ENCODE data around the gene CST1.
"Not testable (repeated sequence)": the region's sequence is repeated elsewhere in the genome, so short reads cannot be mapped to it uniquely, and the experiment has no call there.

The CST1 gene

DNA sequence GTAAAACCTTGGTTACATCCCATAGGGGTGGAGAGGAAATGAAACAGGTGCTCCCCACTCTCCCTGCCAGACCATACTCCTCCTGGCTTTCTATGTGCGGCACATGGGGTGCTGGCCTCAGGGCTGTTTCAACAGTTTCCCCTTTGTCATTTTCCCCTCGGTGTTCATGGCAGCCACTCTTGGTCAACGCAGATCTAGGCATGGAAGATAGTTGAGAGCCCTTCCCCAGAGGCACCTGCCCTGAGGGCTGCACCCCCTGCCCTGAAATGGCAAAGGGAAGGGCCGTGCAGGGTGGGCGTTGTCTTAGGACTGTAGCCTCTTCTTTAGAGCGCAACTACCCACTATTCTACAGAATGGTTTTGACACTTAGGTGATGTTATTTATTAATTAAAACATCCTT lies 4.4 kb downstream of the CST1 start:
- DNase-seq (ENCODE audit: insufficient read length, low spot score) (no peak), FAIRE-seq (no peak)
- TF ChIP-seq POLR2A (IDR thresholded peaks at IDR 0.05; ENCODE audit: low read depth, low read length), result no peak

DNA sequence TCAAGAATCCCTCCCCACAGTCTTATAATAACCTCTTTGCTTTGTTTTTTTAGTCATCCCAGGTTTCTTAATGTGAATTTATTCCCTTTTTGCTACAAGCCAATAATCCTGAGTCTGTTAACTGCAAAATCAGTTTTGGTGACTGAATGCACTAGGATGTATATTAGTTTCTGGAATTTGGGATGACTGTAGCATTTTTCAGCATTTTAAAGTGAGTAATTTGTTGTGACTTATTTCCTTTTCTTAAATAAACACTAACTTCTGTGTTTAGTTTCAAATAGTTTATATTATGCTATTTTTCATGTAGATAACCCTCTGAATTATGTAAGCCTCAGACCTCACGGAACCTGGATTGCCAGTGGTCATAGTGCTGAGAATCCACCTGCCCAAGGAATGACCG lies 5.5 kb downstream of the CST1 start:
- TF ChIP-seq POLR2A (IDR thresholded peaks at IDR 0.05; ENCODE audit: low read depth, low read length), result no peak
- DNase-seq (ENCODE audit: insufficient read length, low spot score), result no peak
- no peak for FAIRE-seq

DNA sequence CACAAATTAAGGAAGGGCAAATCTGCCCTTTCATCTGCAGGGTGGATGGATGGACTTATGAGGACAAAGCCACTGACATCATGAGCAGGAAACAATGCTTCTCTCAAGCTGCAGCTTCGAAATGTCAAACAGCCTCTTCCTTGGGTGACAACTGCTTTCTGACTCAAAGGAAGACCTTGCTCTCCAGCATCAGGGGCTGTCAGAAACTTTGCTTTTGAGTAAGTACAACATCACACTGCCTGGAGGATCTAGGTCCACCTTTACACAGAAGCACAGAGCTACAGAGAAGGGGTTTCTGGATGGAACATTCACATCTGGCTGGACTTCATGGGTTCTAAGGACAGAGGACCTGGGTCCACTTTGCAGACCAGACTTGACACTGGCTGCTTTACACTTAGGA lies 5.9 kb downstream of the CST1 start:
- DNase-seq (ENCODE audit: insufficient read length, low spot score), result no peak
- TF ChIP-seq POLR2A (IDR thresholded peaks at IDR 0.05; ENCODE audit: low read depth, low read length), result no peak
- no peak for FAIRE-seq

DNA sequence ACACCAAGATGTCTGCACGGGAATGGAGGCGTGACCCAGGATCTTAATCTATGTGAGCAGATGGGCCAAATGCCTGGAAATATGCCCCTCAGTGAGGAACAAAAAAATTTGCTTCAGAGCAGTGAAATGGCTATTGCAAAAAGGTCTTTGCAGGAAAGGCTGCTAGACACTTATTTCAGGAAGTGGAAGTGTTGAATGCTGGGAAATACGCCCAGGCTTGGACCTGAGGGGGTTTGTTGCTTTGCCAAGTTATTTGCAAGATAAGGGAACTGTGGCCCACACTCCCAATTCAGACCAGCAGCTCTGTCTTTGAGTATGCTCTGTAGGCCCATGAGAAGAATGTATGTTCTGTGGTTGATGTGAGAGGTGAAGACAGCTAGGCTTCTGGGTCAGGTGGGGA lies 15.3 kb downstream of the CST1 start:
- FAIRE-seq; DNase-seq (ENCODE audit: insufficient read length, low spot score): not testable (repeated sequence)

DNA sequence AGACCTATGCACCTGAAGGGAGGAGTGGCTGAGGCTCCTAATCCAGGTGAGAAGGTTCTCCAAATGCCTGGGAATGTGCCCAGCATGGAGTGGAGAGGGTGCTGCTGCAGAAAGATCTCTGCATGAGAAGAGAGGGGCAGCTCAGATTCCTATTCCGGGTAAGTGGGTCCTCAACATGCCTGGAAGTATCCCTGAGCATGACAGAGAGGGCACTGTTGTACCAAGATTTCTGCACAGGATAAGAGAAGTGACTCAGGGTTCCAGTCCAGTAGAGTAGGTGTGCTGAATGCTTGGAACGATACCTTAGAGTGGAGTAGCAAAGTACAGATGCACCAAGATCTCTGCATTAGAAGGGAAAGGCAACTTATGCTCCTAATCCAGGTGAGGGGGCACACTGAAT lies 15.8 kb downstream of the CST1 start:
- not testable (repeated sequence) for FAIRE-seq; DNase-seq (ENCODE audit: insufficient read length, low spot score)

DNA sequence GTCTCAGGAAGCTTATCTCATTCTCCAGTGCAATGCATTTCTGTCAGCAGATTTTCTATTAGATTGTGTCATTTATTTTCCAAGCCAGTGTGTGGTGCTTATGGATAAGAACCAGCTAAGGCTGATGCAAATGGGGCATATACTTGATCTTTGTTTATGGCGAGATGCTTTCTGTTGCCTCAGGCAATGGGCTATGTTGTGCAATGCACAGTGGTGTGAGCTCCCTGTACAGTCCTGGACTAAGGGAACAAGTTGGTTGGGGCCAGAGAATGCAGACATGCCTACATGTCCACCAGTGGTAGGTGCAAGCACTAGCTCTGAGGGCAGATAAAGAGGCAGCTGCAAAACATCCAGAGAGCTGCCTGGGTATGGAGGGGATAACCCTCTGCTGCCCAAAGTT lies 16.3 kb downstream of the CST1 start:
- FAIRE-seq, result not testable (repeated sequence)

DNA sequence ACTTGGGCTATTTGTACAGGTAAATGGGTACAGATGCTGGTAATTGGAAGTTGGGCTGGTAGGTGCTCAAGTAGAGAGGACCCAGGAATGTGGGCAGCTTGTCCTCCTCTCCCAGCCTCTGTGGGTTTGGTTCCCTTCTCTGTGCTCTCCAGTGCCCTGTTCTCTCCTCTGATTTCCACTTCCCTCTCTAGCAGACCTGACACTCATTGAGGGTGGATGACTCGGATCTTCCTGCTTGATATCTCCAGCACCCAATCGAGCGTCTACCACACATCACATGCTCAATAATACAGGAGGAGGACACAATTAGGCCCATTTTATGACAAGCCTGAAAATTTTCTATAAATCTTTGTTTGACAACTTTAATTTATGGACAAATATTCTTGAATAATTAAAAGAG lies 23.7 kb downstream of the CST1 start:
- FAIRE-seq, result no peak

More for the DNA sequence above, 16.3 kb downstream of the CST1 start:
- not testable (repeated sequence) for DNase-seq (ENCODE audit: insufficient read length, low spot score)

DNA sequence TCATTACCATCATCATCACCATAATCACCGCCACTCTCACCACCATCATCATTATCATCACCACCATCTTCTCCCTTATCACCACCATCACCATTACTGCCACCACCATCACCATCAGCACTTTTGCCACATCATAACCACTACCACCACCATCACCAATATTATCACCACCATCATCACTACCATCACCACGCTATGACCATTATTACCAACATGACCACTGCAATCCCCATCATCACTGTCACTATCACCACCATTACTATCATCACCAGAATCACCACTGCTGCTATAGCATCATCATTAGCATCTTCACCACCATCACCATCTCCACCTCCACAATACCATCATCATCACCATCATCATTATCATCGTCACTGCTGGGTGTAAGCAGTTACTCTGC lies 25.6 kb downstream of the CST1 start:
- no peak for DNase-seq (ENCODE audit: insufficient read length, low spot score)
- TF ChIP-seq POLR2A (IDR thresholded peaks at IDR 0.05; ENCODE audit: low read depth, low read length), result no peak
- FAIRE-seq, result no peak

More for the DNA sequence above, 23.7 kb downstream of the CST1 start:
- TF ChIP-seq POLR2A (IDR thresholded peaks at IDR 0.05; ENCODE audit: low read depth, low read length), result no peak
- DNase-seq (ENCODE audit: insufficient read length, low spot score), result no peak

DNA sequence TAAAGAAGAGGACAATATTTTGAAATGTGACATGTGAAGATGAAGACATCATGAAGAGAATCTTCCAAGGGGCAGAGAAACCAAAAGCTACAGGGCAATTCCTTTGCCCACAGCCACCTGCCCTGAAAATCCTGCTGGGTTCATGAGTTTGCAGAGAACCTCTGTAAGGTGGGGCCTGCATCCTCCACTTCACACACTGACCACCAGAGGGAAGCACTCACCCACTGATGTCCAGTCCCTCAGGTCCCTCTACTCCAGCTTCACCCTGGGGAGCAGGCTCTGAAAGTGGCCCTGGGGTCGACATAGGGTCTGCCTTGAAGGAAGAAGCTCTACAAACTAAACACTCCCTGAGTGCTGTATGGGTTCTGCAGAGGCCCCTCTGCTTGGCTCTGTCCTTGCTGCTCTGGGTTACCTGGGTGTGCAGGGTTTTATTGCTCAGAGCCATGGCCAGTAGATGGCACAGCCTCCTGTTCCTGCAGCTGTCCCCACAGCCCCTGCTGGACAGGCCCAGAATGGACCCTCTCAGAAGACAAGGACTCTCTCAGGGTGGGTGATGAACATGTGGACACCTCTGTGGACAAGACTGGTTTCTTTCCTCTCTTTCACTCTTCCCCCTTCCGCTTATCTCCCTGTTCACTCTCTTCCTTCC lies 27.0 kb downstream of the CST1 start:
- not testable (repeated sequence) for FAIRE-seq; DNase-seq (ENCODE audit: insufficient read length, low spot score)

DNA sequence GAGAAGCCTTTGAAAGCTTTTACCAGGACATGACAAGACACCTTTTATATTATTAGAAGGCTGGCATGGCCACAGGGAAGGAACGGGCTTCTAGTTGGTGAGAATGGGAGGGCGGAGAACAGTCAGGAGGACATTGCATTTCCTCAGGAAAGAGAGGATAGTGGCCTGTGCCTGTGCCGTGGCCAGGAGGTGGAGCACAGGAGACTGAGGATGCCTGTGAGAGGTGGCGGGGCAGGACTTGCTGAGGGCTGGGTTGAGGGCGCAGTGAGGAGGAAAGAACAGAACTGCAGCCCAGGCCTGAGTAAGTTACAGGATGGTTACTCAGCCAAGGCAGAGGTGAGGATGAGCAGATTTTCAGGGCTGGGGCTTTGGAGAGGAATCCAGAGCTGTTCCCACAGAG lies 27.9 kb downstream of the CST1 start:
- DNase-seq (ENCODE audit: insufficient read length, low spot score); FAIRE-seq: not testable (repeated sequence)

DNA sequence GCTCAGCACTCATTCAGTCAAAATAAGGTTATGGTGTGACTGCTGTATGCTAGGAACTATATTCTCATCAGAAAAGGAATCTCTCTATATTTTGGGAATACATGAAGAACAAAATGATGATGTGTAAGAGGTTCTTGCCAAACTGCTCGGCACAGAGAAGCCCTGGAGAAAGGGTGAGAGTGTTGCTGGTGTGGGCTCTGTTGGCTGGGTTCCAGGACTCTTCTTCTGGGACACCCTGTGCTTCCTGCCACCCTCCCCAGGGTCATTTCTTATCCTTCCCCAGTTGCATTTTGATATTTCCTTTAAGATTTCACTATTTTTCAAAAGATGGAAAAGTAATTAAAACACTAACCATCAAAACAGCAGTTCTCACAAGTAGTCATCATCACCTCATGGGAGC lies 28.8 kb downstream of the CST1 start:
- FAIRE-seq (no peak), DNase-seq (ENCODE audit: insufficient read length, low spot score) (no peak)
- TF ChIP-seq POLR2A (IDR thresholded peaks at IDR 0.05; ENCODE audit: low read depth, low read length), result no peak

DNA sequence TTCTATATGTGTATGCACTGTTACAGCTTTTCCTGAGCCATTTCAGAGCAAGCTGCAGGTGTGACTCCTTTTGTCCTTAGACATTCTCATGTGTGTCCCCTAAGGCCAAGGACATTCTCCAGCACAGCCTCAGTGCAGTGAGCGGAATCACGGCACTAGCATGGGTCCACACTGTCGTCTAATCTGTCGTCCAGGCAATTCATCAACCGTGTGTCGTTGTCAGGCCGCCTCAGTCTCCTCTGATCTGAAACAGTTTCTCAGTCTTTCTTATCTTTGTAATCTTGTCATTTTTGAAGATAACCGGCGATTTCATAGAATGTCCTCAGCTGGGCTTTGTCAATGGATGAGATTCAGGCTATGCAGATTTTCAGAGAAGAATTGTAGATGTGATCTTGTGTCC lies 31.4 kb downstream of the CST1 start:
- not testable (repeated sequence) for FAIRE-seq; DNase-seq (ENCODE audit: insufficient read length, low spot score)

DNA sequence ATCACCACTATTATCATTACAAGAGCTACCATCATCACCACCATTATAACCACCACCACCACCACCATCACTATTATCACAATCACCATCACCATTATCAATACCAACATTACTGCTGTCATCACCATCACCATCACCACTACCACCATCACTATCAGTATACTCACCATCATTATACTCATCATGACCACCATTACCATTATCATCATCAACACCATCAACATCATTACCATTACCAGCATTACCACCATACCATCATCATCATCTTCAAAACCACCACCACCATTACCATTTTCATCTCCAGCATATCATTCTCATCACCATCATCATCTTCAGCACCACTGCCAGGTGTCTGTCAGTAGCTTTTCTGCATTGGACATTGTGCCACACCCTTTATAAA lies 39.0 kb downstream of the CST1 start:
- DNase-seq (ENCODE audit: insufficient read length, low spot score); FAIRE-seq: not testable (repeated sequence)

DNA sequence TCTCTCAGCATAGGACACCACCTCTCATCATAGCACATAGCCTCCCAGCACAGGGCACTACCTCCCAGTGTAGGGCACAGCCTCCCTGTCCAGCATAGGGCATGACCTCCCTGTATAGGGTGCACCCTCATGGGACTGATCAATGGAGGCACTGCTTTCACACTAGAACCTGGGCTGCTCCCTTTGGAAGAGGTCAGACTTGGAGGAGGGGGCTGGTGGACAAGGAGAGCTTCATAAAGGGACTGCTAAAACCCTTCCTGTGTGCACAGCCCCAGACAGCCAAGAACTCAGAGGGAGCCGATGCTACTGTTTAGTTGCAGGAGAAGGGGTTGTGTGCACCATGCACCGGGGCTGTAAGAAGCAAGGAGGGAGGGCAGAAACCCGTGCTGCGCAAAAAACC lies 40.0 kb downstream of the CST1 start:
- FAIRE-seq (no peak), DNase-seq (ENCODE audit: insufficient read length, low spot score) (no peak)
- no peak for TF ChIP-seq POLR2A (IDR thresholded peaks at IDR 0.05; ENCODE audit: low read depth, low read length)

DNA sequence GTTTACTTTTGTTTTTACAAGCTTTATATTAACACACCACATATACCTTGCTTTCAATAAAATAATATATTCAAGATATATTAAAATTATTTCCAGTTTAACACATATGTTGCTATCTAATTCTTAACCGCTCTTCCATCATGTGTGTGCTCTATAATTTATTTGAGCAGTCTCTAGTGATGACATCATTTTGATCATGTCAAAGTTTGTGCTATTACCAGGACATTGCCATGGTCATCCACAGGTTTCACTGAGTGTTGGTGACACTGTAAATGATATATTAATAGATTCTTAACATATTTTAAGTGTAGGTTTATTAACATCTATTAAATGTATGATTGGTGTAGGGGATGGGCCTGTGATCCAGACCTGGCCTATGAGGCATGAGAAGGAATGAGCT lies 44.8 kb downstream of the CST1 start:
- no peak for TF ChIP-seq POLR2A (IDR thresholded peaks at IDR 0.05; ENCODE audit: low read depth, low read length)
- no peak for DNase-seq (ENCODE audit: insufficient read length, low spot score)
- FAIRE-seq, result no peak

DNA sequence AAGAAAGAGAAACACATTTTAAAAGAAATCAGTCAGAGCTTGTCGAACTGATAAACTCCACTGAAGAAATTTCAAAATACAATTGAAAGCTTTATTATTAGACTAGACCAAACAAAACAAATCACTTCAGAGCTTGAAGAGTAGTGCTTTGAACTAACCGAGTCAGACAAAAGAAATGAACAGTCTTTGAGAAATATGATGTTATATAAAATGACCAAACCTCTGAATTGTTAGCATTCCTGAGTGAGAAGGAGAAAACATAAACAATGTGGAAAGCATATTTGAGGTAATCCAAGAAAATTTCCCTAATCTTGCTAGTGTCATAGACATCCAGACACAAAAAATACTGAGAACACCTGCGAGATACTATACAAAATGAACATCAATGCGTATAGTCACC lies 48.7 kb downstream of the CST1 start:
- no peak for FAIRE-seq
- no peak for TF ChIP-seq POLR2A (IDR thresholded peaks at IDR 0.05; ENCODE audit: low read depth, low read length)
- no peak for DNase-seq (ENCODE audit: insufficient read length, low spot score)
